OCI-LY1 (cell line): ENCODE results near the gene SPATA12.

ENCODE experiments used
- H2AFZ ChIP-seq: fragments of 200-600 bp; sonication (generic), shearing (Covaris generic); 2 replicates; pipeline ENCODE4 v1.6.0; 2014; ENCODE audit warnings: antibody characterized with exemption, mild to moderate bottlenecking, low read length
- H3F3A ChIP-seq: fragments of 200-600 bp; sonication (generic), shearing (Covaris generic); 2 replicates; pipeline ENCODE4 v1.6.0; 2014; ENCODE audit warnings: mild to moderate bottlenecking, antibody characterized with exemption, low read length, moderate library complexity; ENCODE audit not compliant: insufficient read depth
- H3K27ac ChIP-seq: fragments of 200-600 bp; sonication (generic); 2 replicates; pipeline ENCODE4 v1.5.1; 2014; ENCODE audit warnings: low read length, mixed run types, mild to moderate bottlenecking, low read depth; ENCODE audit not compliant: poor library complexity, severe bottlenecking
- H3K27me3 ChIP-seq: fragments of 200-600 bp; sonication (generic); 2 replicates; pipeline ENCODE4 v1.6.0; 2014; ENCODE audit warnings: antibody characterized with exemption, mild to moderate bottlenecking, low read length, moderate library complexity; ENCODE audit not compliant: insufficient read depth
- H3K36me3 ChIP-seq: fragments of 200-600 bp; sonication (generic); 2 replicates; pipeline ENCODE4 v1.6.1; 2014; ENCODE audit warnings: mild to moderate bottlenecking, antibody characterized with exemption, low read length, moderate library complexity, mixed read lengths; ENCODE audit not compliant: insufficient read depth
- H3K4me1 ChIP-seq: fragments of 200-600 bp; sonication (generic); 2 replicates; pipeline ENCODE4 v1.5.1; 2014; ENCODE audit warnings: mild to moderate bottlenecking, low read length, moderate library complexity; ENCODE audit not compliant: insufficient read depth, severe bottlenecking
- H3K4me2 ChIP-seq: fragments of 200-600 bp; sonication (generic), shearing (Covaris generic); 2 replicates; pipeline ENCODE4 v1.6.1; 2014; ENCODE audit warnings: low read length
- H3K4me3 ChIP-seq: fragments of 200-600 bp; sonication (generic); 2 replicates; pipeline ENCODE4 v1.5.1; 2014; ENCODE audit warnings: low read length, low read depth, mild to moderate bottlenecking, mixed read lengths; ENCODE audit not compliant: poor library complexity, severe bottlenecking
- H3K79me2 ChIP-seq: fragments of 200-600 bp; shearing (Covaris generic); 2 replicates; pipeline ENCODE4 v1.6.1; 2016; ENCODE audit warnings: mixed run types, low read length, mixed read lengths; ENCODE audit not compliant: insufficient read depth
- H3K9ac ChIP-seq: fragments of 200-600 bp; sonication (generic), shearing (Covaris generic); 2 replicates; pipeline ENCODE4 v1.6.1; 2014; ENCODE audit warnings: mild to moderate bottlenecking, low read length, mixed read lengths
- H3K9me2 ChIP-seq: fragments of 200-600 bp; sonication (generic), shearing (Covaris generic); 2 replicates; pipeline ENCODE4 v1.6.1; 2014; ENCODE audit warnings: low read depth, mild to moderate bottlenecking, low read length, mixed read lengths
- H3K9me3 ChIP-seq: fragments of 200-600 bp; shearing (Covaris generic); 2 replicates; pipeline ENCODE4 v1.6.1; 2014; ENCODE audit warnings: low read length, mixed read lengths
- H4K20me1 ChIP-seq: fragments of 200-600 bp; sonication (generic), shearing (Covaris generic); 2 replicates; pipeline ENCODE4 v1.6.0; 2016; ENCODE audit warnings: mild to moderate bottlenecking, low read length; ENCODE audit not compliant: insufficient read depth
- CTCF ChIP-seq: fragments of 200-600 bp; sonication (generic), shearing (Covaris generic); IDR thresholded peaks from 2 replicates; pipeline ENCODE4 v1.5.1; 2017; ENCODE audit warnings: mild to moderate bottlenecking, antibody characterized with exemption, low read length, moderate library complexity, mixed read lengths
- EZH2 ChIP-seq: fragments of 200-600 bp; sonication (generic), shearing (Covaris generic); IDR thresholded peaks from 2 replicates; pipeline ENCODE4 v1.8.0; 2017; ENCODE audit warnings: borderline replicate concordance, mixed run types, mild to moderate bottlenecking, antibody characterized with exemption, low read length, moderate library complexity, mixed read lengths

SPATA12 gene

GRCh38 chr3:57108684-57109083, 48.2 kb downstream of the SPATA12 start:
- H3F3A ChIP-seq, result no peaks in the 10 kb centered on the region
- no peaks in the 10 kb centered on the region for H3K36me3 ChIP-seq
- TF ChIP-seq EZH2 (no peak), CTCF (no peak)
- H3K4me3 ChIP-seq, result no peak overlapping the region
- H3K9ac ChIP-seq, result no peak overlapping the region
- H3K9me3 ChIP-seq, result no peaks in the 10 kb centered on the region
- H3K4me1 ChIP-seq, result no peaks in the 10 kb centered on the region
- no peaks in the 10 kb centered on the region for H3K9me2 ChIP-seq
- no peak overlapping the region for H2AFZ ChIP-seq
- H3K4me2 ChIP-seq, result no peak overlapping the region
- no peaks in the 10 kb centered on the region for H4K20me1 ChIP-seq
- H3K79me2 ChIP-seq, result no peaks in the 10 kb centered on the region
- H3K27me3 ChIP-seq, result no peaks in the 10 kb centered on the region
- no peak overlapping the region for H3K27ac ChIP-seq

- Histone ChIP-seq H3K9me2 (no peaks in the 10 kb centered on the region), H3K27ac (no peak overlapping the region), H3K79me2 (no peaks in the 10 kb centered on the region), H3F3A (no peaks in the 10 kb centered on the region), H4K20me1 (no peaks in the 10 kb centered on the region), H3K36me3 (no peaks in the 10 kb centered on the region), H3K4me3 (no peak overlapping the region), H3K27me3 (no peaks in the 10 kb centered on the region), H3K4me1 (no peaks in the 10 kb centered on the region), H2AFZ (no peak overlapping the region), H3K9ac (no peak overlapping the region), H3K4me2 (no peak overlapping the region), H3K9me3 (no peaks in the 10 kb centered on the region)
- TF ChIP-seq EZH2 (no peak), CTCF (no peak)
Observed at GRCh38 chr3:57109437-57110199, 49.2 kb downstream of the SPATA12 start.

GRCh38 chr3:57110214-57110613, 49.8 kb downstream of the SPATA12 start:
- Histone ChIP-seq H3K9ac (no peak overlapping the region), H3K36me3 (no peaks in the 10 kb centered on the region), H3K4me1 (no peaks in the 10 kb centered on the region), H3K9me3 (no peaks in the 10 kb centered on the region), H3K4me3 (no peak overlapping the region), H3K9me2 (no peaks in the 10 kb centered on the region), H3K27me3 (no peaks in the 10 kb centered on the region), H3K79me2 (no peaks in the 10 kb centered on the region), H3K4me2 (no peak overlapping the region), H3K27ac (no peak overlapping the region), H2AFZ (no peak overlapping the region), H4K20me1 (no peaks in the 10 kb centered on the region), H3F3A (no peaks in the 10 kb centered on the region)
- TF ChIP-seq EZH2, result no peak
- TF ChIP-seq CTCF, result no peak
